GM12878 (cell line): Measurements from ENCODE around the gene OIT3. TPM values are rescaled to one million over a fixed set of nuclear protein-coding genes. Genes with fewer than 3 reads are reported as not detected.

Source experiments
- ATAC-seq: fragments of 200-7000 bp; cut with Tn5 transposase; 3 replicates; pipeline ENCODE4 v1.9.1; 2020; ENCODE audit warnings: mild to moderate bottlenecking, moderate library complexity
- BruUV-seq: library from RNA; stranded (reverse); fragments of 400-500 nt; replicated peaks from 2 replicates; lab custom pipeline; 2021; lab: Mats Ljungman, UMichigan
- CTCF ChIA-PET: fragments of 300-600 bp; sonication (Branson Sonifier 250); formaldehyde crosslinking; extraction: SDS; loops from one replicate; lab custom pipeline; 2021; ENCODE audit warnings: inconsistent platforms; lab: Yijun Ruan, JAX
- POLR2A ChIA-PET: fragments of 350-600 bp; formaldehyde crosslinking; extraction: SDS; loops from one replicate; lab custom pipeline; 2021; ENCODE audit warnings: inconsistent platforms; lab: Charles Lee
- RAD21 ChIA-PET: fragments of 300-600 bp; sonication (Branson Sonifier 250); formaldehyde crosslinking; loops from one replicate; lab custom pipeline; 2023; ENCODE audit warnings: antibody characterized with exemption; ENCODE audit not compliant: unreplicated experiment; lab: Charles Lee
- SMC1A ChIA-PET: fragments of 300-600 bp; sonication (Branson Sonifier 250); formaldehyde crosslinking; loops from one replicate; lab custom pipeline; 2023; ENCODE audit not compliant: unreplicated experiment, uncharacterized antibody; lab: Charles Lee
- DNase-seq: peaks from one replicate; pipeline ENCODE4 v3.0.0-alpha.2; 2011; ENCODE audit warnings: low read depth, low spot score
- FAIRE-seq: peaks from 3 replicates; lab custom pipeline; 2011; peaks lifted over from hg19 to GRCh38; lab: Jason Lieb, UNC
- H2AFZ ChIP-seq: 2 replicates; pipeline ENCODE4 v1.6.0; 2011; ENCODE audit warnings: low read depth, low read length, control low read depth; ENCODE audit not compliant: control insufficient read depth
- H3K27ac ChIP-seq: 2 replicates; pipeline ENCODE4 v1.5.1; 2011; ENCODE audit warnings: control low read depth; ENCODE audit not compliant: control insufficient read depth, insufficient read depth
- H3K27me3 ChIP-seq, 2 experiments: replicated peaks in 1 of 2; 2 replicates each; pipeline versions ENCODE4 v1.6.0 to v1.6.1; 2011; ENCODE audit warnings: low read length in 1 of 2; ENCODE audit not compliant: control insufficient read depth in 2 of 2, insufficient read depth in 2 of 2
- H3K36me3 ChIP-seq, 2 experiments: 2 replicates each; pipeline ENCODE4 v1.5.1; 2011; ENCODE audit warnings: low read length in 1 of 2; ENCODE audit not compliant: control insufficient read depth in 2 of 2, insufficient read depth in 2 of 2
- H3K4me1 ChIP-seq: 2 replicates; pipeline ENCODE4 v1.6.1; 2011; ENCODE audit warnings: mild to moderate bottlenecking, low read length, moderate library complexity, mixed read lengths; ENCODE audit not compliant: control insufficient read depth, insufficient read depth
- H3K4me2 ChIP-seq: 2 replicates; pipeline ENCODE4 v1.6.0; 2011; ENCODE audit warnings: control low read depth; ENCODE audit not compliant: control insufficient read depth, insufficient read depth
- H3K4me3 ChIP-seq: fragments of 200-600 bp; sonication (generic); 2 replicates; pipeline ENCODE4 v1.5.1; 2016
- H3K79me2 ChIP-seq: 2 replicates; pipeline ENCODE4 v1.6.0; 2011; ENCODE audit warnings: low read length; ENCODE audit not compliant: control insufficient read depth, insufficient read depth
- H3K9ac ChIP-seq: 2 replicates; pipeline ENCODE4 v1.8.0; 2011; ENCODE audit warnings: low read length, control low read depth, mixed read lengths; ENCODE audit not compliant: control insufficient read depth, insufficient read depth
- H3K9me3 ChIP-seq: replicated peaks from 3 replicates; pipeline ENCODE4 v1.5.1; 2011; ENCODE audit warnings: mild to moderate bottlenecking, low read length; ENCODE audit not compliant: control insufficient read depth, insufficient read depth
- H4K20me1 ChIP-seq: 2 replicates; pipeline ENCODE4 v1.6.0; 2011; ENCODE audit not compliant: control insufficient read depth, insufficient read depth
- BCLAF1 ChIP-seq: fragments of 450-650 bp; IDR thresholded peaks from 2 replicates; pipeline ENCODE4 v1.6.1; 2017; ENCODE audit warnings: antibody characterized with exemption, mild to moderate bottlenecking, moderate library complexity
- CEBPZ ChIP-seq: fragments of 150-350 bp; IDR thresholded peaks from 2 replicates; pipeline ENCODE4 v1.6.1; 2016; ENCODE audit warnings: low read depth, low read length
- E2F8 ChIP-seq: fragments of 450-650 bp; IDR thresholded peaks from 2 replicates; pipeline ENCODE4 v1.6.1; 2018; ENCODE audit warnings: mild to moderate bottlenecking, low read depth, moderate library complexity; ENCODE audit not compliant: partially characterized antibody
- HSF1 ChIP-seq: fragments of 150-350 bp; IDR thresholded peaks from 2 replicates; pipeline ENCODE4 v1.6.1; 2014; ENCODE audit warnings: mild to moderate bottlenecking, low read depth, low read length
- MTA2 ChIP-seq: fragments of 450-650 bp; IDR thresholded peaks from 2 replicates; pipeline ENCODE4 v1.6.1; 2016; ENCODE audit warnings: low read depth, mild to moderate bottlenecking, moderate library complexity
- MYB ChIP-seq: fragments of 150-350 bp; IDR thresholded peaks from 2 replicates; pipeline ENCODE4 v1.6.1; 2014; ENCODE audit warnings: mild to moderate bottlenecking, low read depth, low read length, borderline replicate concordance
- PML ChIP-seq: IDR thresholded peaks from 2 replicates; pipeline ENCODE4 v1.6.1; 2012; ENCODE audit warnings: low read length, inconsistent platforms
- SMAD1 ChIP-seq: fragments of 450-650 bp; IDR thresholded peaks from 2 replicates; pipeline ENCODE4 v1.6.1; 2018; ENCODE audit warnings: mild to moderate bottlenecking, low read depth; ENCODE audit not compliant: partially characterized antibody
- TARDBP ChIP-seq: IDR thresholded peaks from 2 replicates; pipeline ENCODE4 v1.6.1; 2016; ENCODE audit warnings: borderline replicate concordance
- USF1 ChIP-seq: IDR thresholded peaks from 2 replicates; pipeline ENCODE4 v1.6.1; 2011; ENCODE audit warnings: borderline replicate concordance, low read depth, mild to moderate bottlenecking, moderate library complexity, mixed read lengths, low read length; ENCODE audit not compliant: insufficient read depth; ENCODE audit errors: extremely low read length
- ZZZ3 ChIP-seq: IDR thresholded peaks from 2 replicates; pipeline ENCODE4 v1.6.1; 2011; ENCODE audit warnings: low read depth; ENCODE audit not compliant: control insufficient read depth, insufficient read length
- WGBS: methylation state at CpG from one replicate; pipeline ENCODE4 v1.1.6; 2016; ENCODE audit warnings: low lambda C conversion rate; ENCODE audit not compliant: insufficient replicate concordance, insufficient coverage; ENCODE audit errors: missing lambda C conversion rate; 5-methylcytosine and 5-hydroxymethylcytosine counted together
- in situ Hi-C: fragments of 300-500 bp; cut with MboI; formaldehyde crosslinking; loops from 9 replicates; pipeline ENCODE4 v1.14.3; 2018; ENCODE audit warnings: mixed read lengths
- intact Hi-C: fragments of 100-400 bp; cut with micrococcal nuclease; formaldehyde crosslinking; loops from one replicate; pipeline ENCODE4 v1.14.2; 2022; ENCODE audit not compliant: unreplicated experiment
- polyA plus RNA-seq, 11 experiments: library from polyadenylated mRNA; depleted of rRNA in 4 of 11; unstranded in 6 of 11; stranded (reverse) in 5 of 11; fragments of >200 nt; fragmentation: Nextera tagmentation in 4 of 11; fragmentation: Illumina TruSeq in 1 of 11; extraction: Ambion mirVana in 4 of 11; extraction: Trizol in 1 of 11; gene quantifications; 1 replicate in 1 of 11; 2 replicates in 10 of 11; pipeline versions ENCODE4 v1.2.1 to v1.2.3, GENCODE V29; 2011 to 2016; ENCODE audit warnings: inconsistent platforms in 2 of 11, missing spikeins in 2 of 11, low read depth in 1 of 11
- total RNA-seq, 4 experiments: library from RNA; depleted of rRNA in 3 of 4; stranded (reverse); fragments of >200 nt in 3 of 4; fragmentation: Illumina TruSeq in 1 of 4; extraction: Trizol in 1 of 4; gene quantifications; 2 replicates each; pipeline versions ENCODE4 v1.2.1 to v1.2.3, GENCODE V29; 2013 to 2021

Gene OIT3
- total and polyA plus RNA-seq, 10 of the 15 experiments (the other 5 are each of a cell fraction or from before 2014, with no cell fraction given), result not detected

GRCh38 chr10:72976886-72977285 lies 83.3 kb downstream of the OIT3 start:
- in situ Hi-C loops, result no loop called here
- H3K79me2 ChIP-seq, result no peaks in the 10 kb centered on the region
- TF ChIP-seq ZZZ3 (no peak), TARDBP (no peak), SMAD1 (no peak), MYB (no peak), E2F8 (no peak), MTA2 (no peak), USF1 (no peak), CEBPZ (no peak), BCLAF1 (no peak), HSF1 (no peak), PML (no peak)

More at GRCh38 chr10:72976886-72977285, 83.3 kb downstream of the OIT3 start:
- CTCF ChIA-PET, result no interaction called here
- FAIRE-seq (no peak), ATAC-seq (no peak), DNase-seq (no peak)
- 43% methylated on average over 1 of the region's 1 CpG for WGBS
- H2AFZ ChIP-seq, result no peak overlapping the region
- RAD21 ChIA-PET, result no interaction called here
- H3K36me3 ChIP-seq, result no peaks in the 10 kb centered on the region
- SMC1A ChIA-PET, result no interaction called here
- H4K20me1 ChIP-seq, result no peaks in the 10 kb centered on the region
- no peak overlapping the region for H3K9ac ChIP-seq
- no peak overlapping the region for H3K4me2 ChIP-seq
- H3K9me3 ChIP-seq, result peaks cover 2% of the 10 kb centered on the region
- no TSS peak for BruUV-seq
- intact Hi-C loops, result no loop called here
- H3K4me1 ChIP-seq, result no peaks in the 10 kb centered on the region
- no peak overlapping the region for H3K27ac ChIP-seq
- no peaks in the 10 kb centered on the region for H3K27me3 ChIP-seq
- H3K4me3 ChIP-seq, result no peak overlapping the region
- POLR2A ChIA-PET, result no interaction called here
